ENCODE results near the gene USP28.
"Not testable (repeated sequence)": the region's sequence is repeated elsewhere in the genome, so short reads cannot be mapped to it uniquely, and the experiment has no call there.

USP28 gene

GRCh38 chr11:113789016-113789415 is 86.4 kb downstream of the USP28 start:
- not testable (repeated sequence) for H3K9me3 Mint-ChIP-seq; H3K27ac Mint-ChIP-seq; H3K36me3 Mint-ChIP-seq (ENCODE audit: low read depth); H3K4me1 Mint-ChIP-seq (ENCODE audit: low read depth); H3K4me3 Mint-ChIP-seq
- H3K27me3 Mint-ChIP-seq, result peaks cover 14% of the 10 kb centered on the region

- H3K36me3 Mint-ChIP-seq (ENCODE audit: low read depth), result no peaks in the 10 kb centered on the region
- H3K27ac Mint-ChIP-seq, result no peak overlapping the region
- peaks cover 16% of the 10 kb centered on the region for H3K27me3 Mint-ChIP-seq
- H3K9me3 Mint-ChIP-seq, result no peaks in the 10 kb centered on the region
- H3K4me1 Mint-ChIP-seq (ENCODE audit: low read depth), result no peaks in the 10 kb centered on the region
- H3K4me3 Mint-ChIP-seq, result no peak overlapping the region
Observed at GRCh38 chr11:113782134-113782533, 93.2 kb downstream of the USP28 start.

- no peak overlapping the region for H3K4me3 Mint-ChIP-seq
- no peaks in the 10 kb centered on the region for H3K4me1 Mint-ChIP-seq (ENCODE audit: low read depth)
- H3K27me3 Mint-ChIP-seq, result peaks cover 16% of the 10 kb centered on the region
- H3K36me3 Mint-ChIP-seq (ENCODE audit: low read depth), result no peaks in the 10 kb centered on the region
- H3K27ac Mint-ChIP-seq, result no peak overlapping the region
- H3K9me3 Mint-ChIP-seq, result no peaks in the 10 kb centered on the region
Observed at GRCh38 chr11:113781682-113782081, 93.7 kb downstream of the USP28 start.

GRCh38 chr11:113779496-113779895 is 95.9 kb downstream of the USP28 start, which contains the start of gene CLDN25:
CLDN25 (plus strand) TSS chr11:113779796; CDS start chr11:113779796, 0 bp downstream.
- Mint-ChIP-seq H3K27ac (no peak within 1 kb of the TSS), H3K36me3 (ENCODE audit: low read depth) (no peaks in the 10 kb centered on the region), H3K27me3 (peaks cover 10% of the 10 kb centered on the region), H3K9me3 (no peaks in the 10 kb centered on the region), H3K4me1 (ENCODE audit: low read depth) (no peaks in the 10 kb centered on the region), H3K4me3 (no peak within 1 kb of the TSS)

GRCh38 chr11:113778111-113778910 is 97.1 kb downstream of the USP28 start:
- Mint-ChIP-seq H3K36me3 (ENCODE audit: low read depth) (no peaks in the 10 kb centered on the region), H3K4me1 (ENCODE audit: low read depth) (no peaks in the 10 kb centered on the region), H3K27me3 (peaks cover 6% of the 10 kb centered on the region)

GRCh38 chr11:113774174-113774503 is 101.2 kb downstream of the USP28 start:
- Mint-ChIP-seq H3K4me3 (peak overlapping the region; percentile 93), H3K27me3 (no peaks in the 10 kb centered on the region), H3K4me1 (ENCODE audit: low read depth) (peaks cover 18% of the 10 kb centered on the region), H3K36me3 (ENCODE audit: low read depth) (peaks cover 18% of the 10 kb centered on the region), H3K27ac (peak overlapping the region; percentile 95), H3K9me3 (no peaks in the 10 kb centered on the region)

More at GRCh38 chr11:113778111-113778910, 97.1 kb downstream of the USP28 start:
- Mint-ChIP-seq H3K4me3 (no peak overlapping the region), H3K27ac (no peak overlapping the region), H3K9me3 (no peaks in the 10 kb centered on the region)

- Mint-ChIP-seq H3K9me3 (no peaks in the 10 kb centered on the region), H3K27ac (peak within 1 kb of the TSS; percentile 95), H3K4me3 (peak within 1 kb of the TSS; percentile 93), H3K36me3 (ENCODE audit: low read depth) (peaks cover 24% of the 10 kb centered on the region), H3K4me1 (ENCODE audit: low read depth) (peaks cover 23% of the 10 kb centered on the region), H3K27me3 (no peaks in the 10 kb centered on the region)
Observed at GRCh38 chr11:113773416-113774173, 101.8 kb downstream of the USP28 start, which contains the start of gene ZW10. ZW10 (minus strand) TSS chr11:113773692; CDS start chr11:113773666, 26 bp downstream.

GRCh38 chr11:113773092-113773415 is 102.3 kb downstream of the USP28 start:
- H3K36me3 Mint-ChIP-seq (ENCODE audit: low read depth), result peaks cover 29% of the 10 kb centered on the region
- H3K9me3 Mint-ChIP-seq, result no peaks in the 10 kb centered on the region
- H3K4me3 Mint-ChIP-seq, result peak overlapping the region; percentile 93
- H3K27ac Mint-ChIP-seq, result peak overlapping the region; percentile 95
- H3K4me1 Mint-ChIP-seq (ENCODE audit: low read depth), result peaks cover 24% of the 10 kb centered on the region
- no peaks in the 10 kb centered on the region for H3K27me3 Mint-ChIP-seq

GRCh38 chr11:113771964-113772363 is 103.4 kb downstream of the USP28 start:
- Mint-ChIP-seq H3K4me1 (ENCODE audit: low read depth) (peaks cover 24% of the 10 kb centered on the region), H3K27me3 (no peaks in the 10 kb centered on the region), H3K4me3 (peak overlapping the region; percentile 93), H3K9me3 (no peaks in the 10 kb centered on the region), H3K27ac (peak overlapping the region; percentile 65), H3K36me3 (ENCODE audit: low read depth) (peaks cover 40% of the 10 kb centered on the region)

- no peaks in the 10 kb centered on the region for H3K9me3 Mint-ChIP-seq
- H3K27ac Mint-ChIP-seq, result no peak overlapping the region
- peaks cover 58% of the 10 kb centered on the region for H3K36me3 Mint-ChIP-seq (ENCODE audit: low read depth)
- H3K4me1 Mint-ChIP-seq (ENCODE audit: low read depth), result peaks cover 19% of the 10 kb centered on the region
- no peaks in the 10 kb centered on the region for H3K27me3 Mint-ChIP-seq
- H3K4me3 Mint-ChIP-seq, result no peak overlapping the region
Observed at GRCh38 chr11:113764527-113765219, 110.7 kb downstream of the USP28 start.

- H3K9me3 Mint-ChIP-seq, H3K27me3 Mint-ChIP-seq, H3K4me3 Mint-ChIP-seq, H3K27ac Mint-ChIP-seq: not testable (repeated sequence)
- Mint-ChIP-seq H3K4me1 (ENCODE audit: low read depth) (peaks cover 13% of the 10 kb centered on the region), H3K36me3 (ENCODE audit: low read depth) (peaks cover 53% of the 10 kb centered on the region)
Observed at GRCh38 chr11:113763040-113763439, 112.3 kb downstream of the USP28 start.

- Mint-ChIP-seq H3K27me3 (no peaks in the 10 kb centered on the region), H3K9me3 (no peaks in the 10 kb centered on the region), H3K4me3 (no peak overlapping the region), H3K4me1 (ENCODE audit: low read depth) (peaks cover 13% of the 10 kb centered on the region), H3K36me3 (ENCODE audit: low read depth) (peaks cover 60% of the 10 kb centered on the region), H3K27ac (no peak overlapping the region)
Observed at GRCh38 chr11:113760241-113760640, 115.1 kb downstream of the USP28 start.

GRCh38 chr11:113752932-113753331 is 122.4 kb downstream of the USP28 start:
- no peaks in the 10 kb centered on the region for H3K9me3 Mint-ChIP-seq
- H3K27me3 Mint-ChIP-seq, result no peaks in the 10 kb centered on the region
- no peak overlapping the region for H3K4me3 Mint-ChIP-seq
- H3K4me1 Mint-ChIP-seq (ENCODE audit: low read depth), result no peaks in the 10 kb centered on the region
- no peak overlapping the region for H3K27ac Mint-ChIP-seq
- H3K36me3 Mint-ChIP-seq (ENCODE audit: low read depth), result peaks cover 40% of the 10 kb centered on the region
